OCI-LY7 (cell line): ENCODE results near the gene GJC2. TPM values are rescaled to one million over a fixed set of nuclear protein-coding genes. Genes with fewer than 3 reads are reported as not detected.

Experiments
- BruUV-seq: library from RNA; stranded (reverse); fragments of 400-500 nt; replicated peaks from 2 replicates; lab custom pipeline; 2021; lab: Mats Ljungman, UMichigan
- CTCF ChIA-PET: fragments of 300-600 bp; sonication (Branson Sonifier 250); formaldehyde crosslinking; loops from one replicate; lab custom pipeline; 2022; ENCODE audit warnings: antibody characterized with exemption; ENCODE audit not compliant: unreplicated experiment; lab: Charles Lee
- POLR2A ChIA-PET: fragments of 300-600 bp; sonication (Branson Sonifier 250); formaldehyde crosslinking; loops from one replicate; lab custom pipeline; 2022; ENCODE audit warnings: antibody characterized with exemption; lab: Charles Lee
- DNase-seq: peaks from one replicate; pipeline ENCODE4 v3.0.0-alpha.2; 2015; ENCODE audit warnings: low spot score
- H2AFZ ChIP-seq: fragments of 200-600 bp; sonication (generic), shearing (Covaris generic); 2 replicates; pipeline ENCODE4 v1.6.1; 2014; ENCODE audit warnings: mild to moderate bottlenecking, antibody characterized with exemption, low read length, moderate library complexity
- H3K27ac ChIP-seq: fragments of 200-600 bp; sonication (generic); 2 replicates; pipeline ENCODE4 v1.5.1; 2014; ENCODE audit warnings: mixed run types, low read depth, mild to moderate bottlenecking, moderate library complexity, low read length, inconsistent platforms; ENCODE audit not compliant: poor library complexity, severe bottlenecking
- H3K36me3 ChIP-seq: fragments of 200-600 bp; sonication (generic); 2 replicates; pipeline ENCODE4 v1.6.1; 2014; ENCODE audit warnings: mild to moderate bottlenecking, antibody characterized with exemption, low read length, moderate library complexity, mixed read lengths; ENCODE audit not compliant: insufficient read depth
- H3K4me1 ChIP-seq: fragments of 200-600 bp; sonication (generic); 2 replicates; pipeline ENCODE4 v1.5.1; 2014; ENCODE audit warnings: mild to moderate bottlenecking, low read length; ENCODE audit not compliant: insufficient read depth, poor library complexity, severe bottlenecking
- H3K4me2 ChIP-seq: fragments of 200-600 bp; sonication (generic); 2 replicates; pipeline ENCODE4 v1.6.1; 2014; ENCODE audit warnings: mild to moderate bottlenecking, low read length
- H3K4me3 ChIP-seq: fragments of 200-600 bp; sonication (generic); 2 replicates; pipeline ENCODE4 v1.5.1; 2014; ENCODE audit warnings: mild to moderate bottlenecking, low read depth, low read length; ENCODE audit not compliant: poor library complexity, severe bottlenecking
- H3K79me2 ChIP-seq: fragments of 200-600 bp; sonication (generic); 2 replicates; pipeline ENCODE4 v1.6.1; 2016; ENCODE audit warnings: low read depth, mild to moderate bottlenecking, low read length, moderate library complexity, mixed read lengths; ENCODE audit not compliant: insufficient read depth
- H3K9me2 ChIP-seq: fragments of 200-600 bp; sonication (generic); 2 replicates; pipeline ENCODE4 v1.6.1; 2016; ENCODE audit warnings: mild to moderate bottlenecking, low read length, mixed read lengths; ENCODE audit not compliant: insufficient read depth
- H3K9me3 ChIP-seq: fragments of 200-600 bp; sonication (generic); 2 replicates; pipeline ENCODE4 v1.6.1; 2014; ENCODE audit warnings: mild to moderate bottlenecking, mixed run types, low read length, mixed read lengths
- H4K20me1 ChIP-seq: fragments of 200-600 bp; sonication (generic); 2 replicates; pipeline ENCODE4 v1.6.1; 2014; ENCODE audit warnings: mild to moderate bottlenecking, antibody characterized with exemption, low read length, moderate library complexity, mixed read lengths; ENCODE audit not compliant: insufficient read depth
- CTCF ChIP-seq: fragments of 200-600 bp; sonication (generic); conservative IDR thresholded peaks from 2 replicates; pipeline ENCODE4 v1.5.1; 2014; ENCODE audit warnings: mild to moderate bottlenecking, antibody characterized with exemption, low read length, moderate library complexity, mixed read lengths
- EZH2phosphoT487 ChIP-seq: fragments of 200-600 bp; sonication (generic); IDR thresholded peaks from 2 replicates; pipeline ENCODE4 v1.6.1; 2018; ENCODE audit warnings: low read depth, borderline replicate concordance, mild to moderate bottlenecking, mixed run types, antibody characterized with exemption, low read length, moderate library complexity, mixed read lengths
- intact Hi-C: fragments of 100-400 bp; cut with micrococcal nuclease; formaldehyde crosslinking; loops from one replicate; pipeline ENCODE4 v1.10.0; 2022; ENCODE audit not compliant: unreplicated experiment
- total RNA-seq, 2 experiments: library from RNA; depleted of rRNA in 1 of 2; stranded (reverse); fragments of >200 nt in 1 of 2; shearing (Covaris generic) in 1 of 2; gene quantifications; 2 replicates each; pipeline ENCODE4 v1.2.3, GENCODE V29; 2014 to 2022

The GJC2 gene
- total RNA-seq, 2 experiments from 2014 or later, result 0.22 to 0.80 TPM

GRCh38 chr1:228207381-228207810 is 57.7 kb downstream of the GJC2 start:
- Histone ChIP-seq H3K9me2 (no peaks in the 10 kb centered on the region), H3K4me3 (no peak overlapping the region), H3K27ac (no peak overlapping the region), H3K4me1 (peaks cover under 1% of the 10 kb centered on the region), H3K4me2 (no peak overlapping the region), H3K79me2 (no peaks in the 10 kb centered on the region), H3K9me3 (no peaks in the 10 kb centered on the region), H2AFZ (no peak overlapping the region), H3K36me3 (no peaks in the 10 kb centered on the region), H4K20me1 (no peaks in the 10 kb centered on the region)
- intact Hi-C loops, result no loop called here
- ChIA-PET POLR2A (no interaction called here), CTCF (no interaction called here)
- BruUV-seq, result no TSS peak
- no peak for DNase-seq
- TF ChIP-seq EZH2phosphoT487 (no peak), CTCF (no peak)

GRCh38 chr1:228207851-228208821 is 58.4 kb downstream of the GJC2 start, which contains the start of gene OBSCN:
TSS of gene OBSCN (plus strand) at chr1:228208044. CDS start at chr1:228211784, 3,740 bp downstream.
- Histone ChIP-seq H3K36me3 (no peaks in the 10 kb centered on the region), H3K9me3 (no peaks in the 10 kb centered on the region), H3K4me1 (peaks cover 4% of the 10 kb centered on the region), H4K20me1 (no peaks in the 10 kb centered on the region), H2AFZ (no peak within 1 kb of the TSS), H3K4me3 (no peak within 1 kb of the TSS), H3K27ac (no peak within 1 kb of the TSS), H3K9me2 (no peaks in the 10 kb centered on the region), H3K79me2 (no peaks in the 10 kb centered on the region), H3K4me2 (no peak within 1 kb of the TSS)
- intact Hi-C loops, result no loop called here
- no peak for DNase-seq
- no TSS peak for BruUV-seq
- no peak for TF ChIP-seq CTCF
- TF ChIP-seq EZH2phosphoT487, result no peak
- ChIA-PET POLR2A (no interaction called here), CTCF (no interaction called here)
